ENCODE results near the gene EPB41L3.

The EPB41L3 gene

GRCh38 chr18:5457462-5457957 is 86.3 kb downstream of the EPB41L3 start:
- no peak for FAIRE-seq
- DNase-seq (ENCODE audit: insufficient read length, low spot score) = no peak

GRCh38 chr18:5456577-5457461 is 87.0 kb downstream of the EPB41L3 start:
- FAIRE-seq (no peak), DNase-seq (ENCODE audit: insufficient read length, low spot score) (no peak)

GRCh38 chr18:5455674-5456073 is 88.1 kb downstream of the EPB41L3 start:
- DNase-seq (ENCODE audit: insufficient read length, low spot score) (no peak), FAIRE-seq (no peak)

GRCh38 chr18:5452943-5453443 is 90.8 kb downstream of the EPB41L3 start:
- FAIRE-seq (no peak), DNase-seq (ENCODE audit: insufficient read length, low spot score) (no peak)

GRCh38 chr18:5451871-5452270 is 91.9 kb downstream of the EPB41L3 start:
- no peak for FAIRE-seq

DNA sequence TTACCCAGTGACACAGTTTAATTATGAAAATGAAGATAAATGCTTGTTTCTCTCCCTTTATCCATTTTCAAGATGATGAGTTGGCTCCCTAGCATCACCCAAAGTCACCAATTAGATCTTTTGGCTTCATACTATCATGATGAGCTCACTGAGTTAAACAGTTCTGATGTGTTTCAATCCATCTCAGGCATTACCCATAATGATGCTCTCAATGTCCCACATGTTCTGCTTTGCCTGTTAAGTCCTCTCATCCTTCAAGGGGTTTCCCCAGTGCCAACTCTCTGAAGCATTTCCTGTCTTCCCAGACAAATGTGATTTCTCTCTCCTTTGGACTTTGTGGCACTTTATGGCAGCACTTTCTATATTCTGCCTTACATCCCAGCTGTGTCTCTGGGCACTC is 92.6 kb downstream of the EPB41L3 start:
- FAIRE-seq (no peak), DNase-seq (ENCODE audit: insufficient read length, low spot score) (no peak)

More at GRCh38 chr18:5451871-5452270, 91.9 kb downstream of the EPB41L3 start:
- no peak for DNase-seq (ENCODE audit: insufficient read length, low spot score)

- no peak for FAIRE-seq
- DNase-seq (ENCODE audit: insufficient read length, low spot score) = no peak
These were observed 93.8 kb downstream of the EPB41L3 start for GRCh38 chr18:5449858-5450509.

- no peak for DNase-seq (ENCODE audit: insufficient read length, low spot score)
- no peak for FAIRE-seq
These were observed 96.4 kb downstream of the EPB41L3 start for GRCh38 chr18:5447442-5447841.

DNA sequence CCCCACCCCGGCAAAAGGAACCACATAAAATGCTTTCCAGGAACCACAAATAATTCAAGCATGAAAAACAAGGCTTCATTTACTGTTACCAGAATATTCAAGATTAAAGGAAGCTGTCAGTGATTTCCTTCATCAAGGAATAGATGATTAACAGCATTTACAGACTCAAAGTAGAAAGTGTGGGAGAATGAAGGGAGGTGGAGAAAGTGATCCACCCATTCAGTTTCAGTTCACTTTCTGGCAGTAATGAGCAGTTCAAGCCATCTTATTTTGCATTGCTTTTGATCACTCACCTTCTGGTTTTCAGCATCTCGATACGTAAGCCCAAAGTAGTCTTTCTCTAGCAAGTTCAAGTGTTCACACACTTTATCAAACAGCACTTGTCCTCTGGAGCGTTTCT is 99.0 kb downstream of the EPB41L3 start:
- FAIRE-seq = no peak

GRCh38 chr18:5444269-5444668 is 99.5 kb downstream of the EPB41L3 start:
- no peak for FAIRE-seq
- DNase-seq (ENCODE audit: insufficient read length, low spot score) = no peak

More for the DNA sequence above, 99.0 kb downstream of the EPB41L3 start:
- DNase-seq (ENCODE audit: insufficient read length, low spot score) = no peak

DNA sequence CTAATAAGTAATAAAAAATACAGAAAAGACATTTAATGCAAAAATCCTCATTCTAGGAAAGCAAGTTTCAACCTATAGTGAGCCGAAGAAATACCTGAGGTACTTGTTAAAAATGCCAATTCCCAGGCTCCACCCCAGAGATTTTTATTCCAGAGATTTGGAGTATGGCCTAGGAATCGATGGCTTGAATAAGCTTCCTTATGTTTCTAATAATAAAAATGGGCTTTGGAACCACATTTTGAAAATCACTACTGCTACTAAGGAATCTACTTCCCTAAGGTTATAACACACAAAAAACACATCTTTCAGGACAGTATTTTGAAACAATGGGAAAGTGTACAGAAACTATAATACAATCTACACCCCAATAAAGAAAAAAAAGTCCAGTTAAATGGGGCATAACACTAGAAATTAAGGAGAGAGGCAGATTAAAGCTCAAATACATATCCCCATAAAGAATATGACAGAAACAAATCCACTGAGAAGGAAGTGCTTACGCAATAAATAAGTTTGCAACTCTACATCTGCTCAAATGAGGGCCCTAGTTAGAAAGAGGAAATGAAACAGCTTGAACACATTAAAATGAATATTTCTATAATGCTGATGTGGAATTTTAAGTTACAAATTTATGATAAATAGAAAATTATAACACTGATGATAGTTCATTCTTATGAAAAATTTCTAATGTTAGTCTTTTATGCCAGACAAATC is 103.7 kb downstream of the EPB41L3 start:
- DNase-seq (ENCODE audit: insufficient read length, low spot score) (no peak), FAIRE-seq (no peak)

GRCh38 chr18:5434425-5434824 is 109.4 kb downstream of the EPB41L3 start:
- no peak for FAIRE-seq
- DNase-seq (ENCODE audit: insufficient read length, low spot score) = no peak

DNA sequence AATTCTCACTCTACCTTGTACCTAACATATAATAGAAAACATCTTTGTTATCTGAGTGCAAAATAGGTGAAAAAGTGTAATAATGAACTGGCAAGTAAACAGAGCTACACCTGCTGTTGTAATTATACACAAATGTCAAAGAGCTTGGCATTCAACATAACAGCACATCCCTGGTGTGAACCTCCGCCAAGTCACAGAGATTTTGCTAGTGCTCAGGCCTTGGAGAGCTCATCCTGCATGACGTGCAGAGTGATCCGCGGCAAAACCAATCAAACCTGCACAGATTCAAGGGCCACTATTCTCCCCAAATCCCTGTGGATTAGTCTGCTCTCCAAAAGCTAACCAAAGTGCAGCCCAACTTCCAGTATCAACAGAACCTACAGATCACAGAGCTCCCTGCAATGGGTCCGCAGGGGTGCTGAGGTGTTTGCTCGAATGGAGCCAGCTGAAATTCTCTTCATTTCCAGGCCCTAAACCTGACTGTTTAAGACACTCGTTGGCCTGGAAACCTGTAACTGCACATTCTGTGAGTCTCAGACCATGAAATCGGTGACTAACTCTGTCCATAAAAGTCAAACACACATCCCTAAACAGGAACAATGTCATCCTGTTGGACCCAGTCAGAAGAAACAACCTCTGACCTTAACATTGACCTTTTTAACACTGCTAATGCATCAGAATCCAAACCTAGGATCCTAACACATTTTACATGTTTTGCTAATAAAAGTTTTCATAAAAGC is 111.8 kb downstream of the EPB41L3 start:
- DNase-seq (ENCODE audit: insufficient read length, low spot score) (no peak), FAIRE-seq (no peak)

- DNase-seq (ENCODE audit: insufficient read length, low spot score) = no peak
These were observed 113.7 kb downstream of the EPB41L3 start for GRCh38 chr18:5430131-5430530.

DNA sequence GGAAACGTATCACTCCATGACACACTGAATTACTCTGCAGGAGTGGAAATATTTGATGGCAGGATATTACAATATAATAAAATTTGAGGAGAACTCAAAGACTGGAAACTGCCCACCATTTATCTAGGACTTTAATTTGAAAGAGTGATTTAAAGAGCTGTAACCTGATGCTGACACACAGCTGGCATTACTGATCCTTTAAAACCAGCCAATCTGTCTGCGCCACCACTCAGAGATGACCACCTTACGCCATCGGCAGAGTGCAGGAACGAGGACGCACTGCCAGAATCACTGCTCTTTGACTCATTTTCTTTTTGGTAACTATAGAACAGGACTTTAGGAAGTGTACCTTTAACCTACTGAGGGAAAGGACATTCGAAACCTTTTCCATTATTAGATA is 114.1 kb downstream of the EPB41L3 start:
- no peak for FAIRE-seq
- no peak for DNase-seq (ENCODE audit: insufficient read length, low spot score)

More at GRCh38 chr18:5430131-5430530, 113.7 kb downstream of the EPB41L3 start:
- no peak for FAIRE-seq

GRCh38 chr18:5425721-5426120 is 118.1 kb downstream of the EPB41L3 start:
- DNase-seq (ENCODE audit: insufficient read length, low spot score) = no peak
- no peak for FAIRE-seq

DNA sequence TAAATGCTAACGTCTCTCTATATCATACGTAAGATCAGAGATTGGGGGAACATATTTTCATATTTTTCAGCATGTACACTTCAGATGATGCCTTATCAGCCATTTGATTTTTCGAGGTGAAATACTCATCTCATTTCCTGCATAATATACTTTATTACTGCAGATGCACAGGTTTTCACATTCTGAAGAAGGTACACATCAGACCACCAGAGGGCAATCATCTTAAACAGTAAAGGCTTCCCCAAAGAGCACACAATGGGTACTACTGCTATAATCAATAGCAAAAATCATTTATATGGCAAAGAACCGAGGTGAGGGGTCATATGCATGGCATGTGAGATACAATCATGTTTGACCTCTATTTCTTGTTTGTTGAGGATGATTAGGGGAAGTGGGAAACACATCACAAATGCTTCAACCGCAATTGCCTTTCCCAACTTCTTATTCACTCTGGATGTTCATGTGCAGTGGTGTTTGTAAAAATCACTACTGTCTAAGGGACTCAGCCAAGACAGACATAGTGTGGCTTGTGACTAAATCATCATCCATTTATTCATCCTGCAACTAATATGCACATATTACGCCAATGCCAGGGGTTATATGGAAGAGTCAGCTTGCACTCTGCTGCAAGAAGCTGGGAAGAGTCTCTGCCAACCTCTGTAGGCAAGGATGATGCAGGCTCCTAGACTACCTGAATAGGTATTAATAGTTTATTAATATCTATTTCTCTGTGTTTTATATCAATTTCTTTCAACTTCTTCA is 118.7 kb downstream of the EPB41L3 start:
- no peak for DNase-seq (ENCODE audit: insufficient read length, low spot score)

GRCh38 chr18:5422626-5423025 is 121.2 kb downstream of the EPB41L3 start:
- DNase-seq (ENCODE audit: insufficient read length, low spot score) (no peak), FAIRE-seq (no peak)

More for the DNA sequence above, 118.7 kb downstream of the EPB41L3 start:
- FAIRE-seq = no peak

DNA sequence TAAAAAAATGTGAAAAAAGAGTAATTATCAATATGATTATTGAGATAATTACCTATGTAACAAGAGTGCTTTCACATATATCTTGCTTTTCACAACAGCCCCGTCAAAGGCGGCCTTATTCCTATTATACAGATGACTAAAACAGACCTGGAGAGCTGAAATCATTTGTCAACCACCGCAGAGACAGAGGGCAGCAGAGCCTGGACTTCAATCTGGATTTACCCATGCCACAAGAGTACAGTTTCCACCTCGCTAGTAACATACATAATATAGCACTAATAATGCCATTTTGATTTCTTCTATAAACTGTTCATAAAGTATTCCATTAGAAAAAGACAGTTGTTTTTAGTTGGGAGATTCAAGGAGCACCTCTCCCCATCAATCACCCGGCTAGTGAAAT is 121.8 kb downstream of the EPB41L3 start:
- no peak for FAIRE-seq
- DNase-seq (ENCODE audit: insufficient read length, low spot score) = no peak

DNA sequence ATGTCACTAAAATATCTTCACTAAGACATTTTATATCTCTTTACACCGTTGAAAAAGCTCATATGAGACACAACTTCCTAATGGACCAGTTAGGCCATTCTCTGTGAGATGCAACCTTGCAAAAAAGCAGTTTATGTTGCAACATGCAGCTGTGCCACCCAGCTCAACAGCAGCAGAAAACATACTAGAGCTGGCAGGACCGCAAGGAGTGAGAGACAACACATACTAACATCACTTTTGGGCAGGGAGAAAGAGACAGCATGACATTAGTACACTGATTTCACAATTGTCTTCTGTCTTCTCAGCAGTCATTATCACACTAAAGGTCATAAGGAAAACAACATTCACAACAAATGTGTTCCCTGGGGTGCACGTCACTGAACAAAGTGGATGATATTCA is 122.9 kb downstream of the EPB41L3 start:
- FAIRE-seq (no peak), DNase-seq (ENCODE audit: insufficient read length, low spot score) (no peak)

Data from GM19239 (cell line).